ENCODE measurements around the gene IL17RB.

The IL17RB gene, protein sequence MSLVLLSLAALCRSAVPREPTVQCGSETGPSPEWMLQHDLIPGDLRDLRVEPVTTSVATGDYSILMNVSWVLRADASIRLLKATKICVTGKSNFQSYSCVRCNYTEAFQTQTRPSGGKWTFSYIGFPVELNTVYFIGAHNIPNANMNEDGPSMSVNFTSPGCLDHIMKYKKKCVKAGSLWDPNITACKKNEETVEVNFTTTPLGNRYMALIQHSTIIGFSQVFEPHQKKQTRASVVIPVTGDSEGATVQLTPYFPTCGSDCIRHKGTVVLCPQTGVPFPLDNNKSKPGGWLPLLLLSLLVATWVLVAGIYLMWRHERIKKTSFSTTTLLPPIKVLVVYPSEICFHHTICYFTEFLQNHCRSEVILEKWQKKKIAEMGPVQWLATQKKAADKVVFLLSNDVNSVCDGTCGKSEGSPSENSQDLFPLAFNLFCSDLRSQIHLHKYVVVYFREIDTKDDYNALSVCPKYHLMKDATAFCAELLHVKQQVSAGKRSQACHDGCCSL

DNA sequence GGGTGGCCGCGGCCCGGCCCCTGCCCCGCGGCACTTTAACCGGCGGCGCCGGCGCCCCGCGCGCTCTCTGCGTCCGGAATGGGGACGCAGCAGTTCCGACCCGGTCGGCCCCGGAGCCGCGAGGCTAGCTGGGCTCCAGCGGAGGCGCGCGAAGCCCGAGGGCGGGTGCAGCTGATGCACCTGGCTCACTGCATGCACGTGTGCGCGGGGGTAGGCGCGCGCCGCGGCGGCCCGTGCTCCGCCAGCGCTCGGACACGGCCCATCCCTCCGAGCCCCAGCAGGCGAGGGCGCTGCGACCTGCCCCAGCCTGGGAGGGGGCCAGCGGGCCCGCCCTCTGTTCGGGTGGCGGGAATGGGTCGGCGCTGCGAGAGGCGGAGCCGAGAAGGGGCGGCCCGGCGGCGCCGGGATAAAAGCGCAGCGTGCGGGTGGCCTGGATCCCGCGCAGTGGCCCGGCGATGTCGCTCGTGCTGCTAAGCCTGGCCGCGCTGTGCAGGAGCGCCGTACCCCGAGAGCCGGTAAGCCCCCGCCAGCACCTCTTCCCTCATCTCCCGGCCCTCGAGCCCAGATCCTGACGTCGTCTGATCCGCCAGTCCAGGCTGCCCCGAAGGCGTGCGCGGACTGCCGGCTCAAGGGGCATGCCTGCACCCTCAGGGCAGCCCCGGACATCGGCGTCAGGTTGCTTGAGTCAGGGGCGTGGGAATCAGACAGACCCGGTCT, at the start of gene IL17RB, which contains the start of gene CHDH:
TSS of gene IL17RB (plus strand) at position 435 of the 717 bp plus-strand sequence. CDS start at position 456, 21 bp downstream.
TSS of gene CHDH (minus strand) at position 286 of the 717 bp plus-strand sequence. CDS start 22,411 bp downstream, outside the sequence.
- TF ChIP-seq, protein P1, sequence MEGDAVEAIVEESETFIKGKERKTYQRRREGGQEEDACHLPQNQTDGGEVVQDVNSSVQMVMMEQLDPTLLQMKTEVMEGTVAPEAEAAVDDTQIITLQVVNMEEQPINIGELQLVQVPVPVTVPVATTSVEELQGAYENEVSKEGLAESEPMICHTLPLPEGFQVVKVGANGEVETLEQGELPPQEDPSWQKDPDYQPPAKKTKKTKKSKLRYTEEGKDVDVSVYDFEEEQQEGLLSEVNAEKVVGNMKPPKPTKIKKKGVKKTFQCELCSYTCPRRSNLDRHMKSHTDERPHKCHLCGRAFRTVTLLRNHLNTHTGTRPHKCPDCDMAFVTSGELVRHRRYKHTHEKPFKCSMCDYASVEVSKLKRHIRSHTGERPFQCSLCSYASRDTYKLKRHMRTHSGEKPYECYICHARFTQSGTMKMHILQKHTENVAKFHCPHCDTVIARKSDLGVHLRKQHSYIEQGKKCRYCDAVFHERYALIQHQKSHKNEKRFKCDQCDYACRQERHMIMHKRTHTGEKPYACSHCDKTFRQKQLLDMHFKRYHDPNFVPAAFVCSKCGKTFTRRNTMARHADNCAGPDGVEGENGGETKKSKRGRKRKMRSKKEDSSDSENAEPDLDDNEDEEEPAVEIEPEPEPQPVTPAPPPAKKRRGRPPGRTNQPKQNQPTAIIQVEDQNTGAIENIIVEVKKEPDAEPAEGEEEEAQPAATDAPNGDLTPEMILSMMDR (IDR thresholded peaks at IDR 0.05; ENCODE audit: extremely low read depth, missing control alignments) = no peak
- DNase-seq (ENCODE audit: low spot score) = peak; percentile 84

DNA sequence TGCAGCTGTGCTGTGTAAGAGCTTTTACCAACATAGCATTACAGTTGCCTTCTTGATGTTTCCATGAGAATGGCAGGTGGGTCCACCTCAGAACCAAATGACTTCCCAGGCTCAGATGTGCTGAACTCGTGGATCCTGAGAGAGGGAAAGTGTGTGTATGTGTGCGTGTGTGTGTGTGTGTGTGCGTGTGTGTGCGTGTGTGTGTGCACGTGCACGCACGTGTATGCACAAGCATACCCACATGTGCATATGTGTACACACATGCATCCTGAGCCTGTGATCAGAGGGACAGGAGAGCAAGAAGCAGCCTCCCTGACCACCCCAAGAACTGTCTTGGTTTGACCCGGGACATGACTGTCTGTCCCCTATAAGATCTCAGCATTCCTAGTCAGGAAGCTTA, 48.2 kb upstream of the IL17RB start:
- TF ChIP-seq, protein P1 (IDR thresholded peaks at IDR 0.05; ENCODE audit: extremely low read depth, missing control alignments) = no peak
- no peak for DNase-seq (ENCODE audit: low spot score)

DNA sequence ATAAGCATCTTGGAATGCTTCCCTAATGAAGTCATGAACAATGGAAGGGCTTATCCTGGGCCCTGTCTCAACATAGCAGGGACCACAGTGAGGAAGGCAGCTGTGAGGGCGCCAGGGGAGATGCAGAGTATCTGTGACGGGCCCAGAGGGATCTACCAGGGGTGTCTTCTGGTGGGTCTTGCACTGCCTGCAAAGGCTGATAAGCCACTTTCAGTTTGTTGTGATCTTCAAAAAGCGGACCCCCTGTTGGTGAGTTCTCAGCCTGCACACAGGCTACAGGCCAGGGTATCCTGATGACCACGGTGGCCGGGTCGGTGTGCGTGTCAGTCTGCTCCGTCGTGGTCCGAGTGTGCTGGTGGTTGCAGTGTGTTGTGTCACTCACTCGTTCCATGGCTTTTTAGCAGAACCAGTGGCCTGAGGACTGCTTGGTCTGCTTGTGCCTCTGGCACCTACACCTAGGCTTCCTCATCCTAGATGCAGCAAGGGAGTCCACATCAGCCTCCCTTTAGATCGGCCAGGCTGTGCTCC, 47.0 kb upstream of the IL17RB start:
- TF ChIP-seq, protein P1 (IDR thresholded peaks at IDR 0.05; ENCODE audit: extremely low read depth, missing control alignments) = no peak
- no peak for DNase-seq (ENCODE audit: low spot score)

DNA sequence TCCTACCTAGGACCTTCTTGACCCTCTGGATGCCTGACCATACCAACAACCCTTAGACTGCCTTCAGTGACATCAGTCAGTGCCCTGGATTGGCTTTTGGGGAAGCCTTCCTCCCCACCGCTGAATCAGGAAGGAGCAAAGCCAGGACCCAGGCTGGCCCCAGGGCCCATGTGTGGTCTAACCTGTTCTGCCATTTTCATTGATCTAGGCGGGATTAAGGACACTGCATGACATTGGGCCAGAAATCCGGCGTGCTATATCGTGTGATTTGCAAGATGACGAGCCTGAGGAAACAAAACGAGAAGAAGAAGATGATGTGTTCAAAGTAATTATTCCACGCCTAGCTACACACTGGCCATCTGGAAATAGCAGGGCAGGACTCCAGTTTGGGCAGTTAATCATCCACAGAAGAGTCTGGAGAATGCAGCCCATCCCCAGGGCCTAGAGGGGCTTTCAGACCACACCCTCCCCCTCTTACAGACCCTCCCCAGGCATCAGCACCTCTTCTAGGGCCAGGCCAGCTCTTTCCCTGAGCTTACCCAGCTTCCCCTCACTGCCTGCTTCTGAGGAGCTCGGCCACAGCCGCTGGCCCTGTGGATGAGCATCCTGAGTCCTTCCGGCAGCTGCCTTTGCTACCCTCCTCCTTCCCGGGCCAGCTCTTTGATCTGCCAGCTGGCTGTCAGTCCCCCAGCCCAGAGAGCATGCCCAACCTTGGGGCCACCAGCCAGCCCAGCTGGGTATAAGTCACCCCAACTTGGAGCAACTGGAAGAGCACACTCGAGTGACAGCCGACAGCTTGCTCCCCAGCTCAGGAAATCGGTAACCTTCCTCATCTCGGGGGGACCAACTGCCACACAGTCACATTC, 46.1 kb upstream of the IL17RB start:
- no peak for DNase-seq (ENCODE audit: low spot score)
- TF ChIP-seq, protein P1 (IDR thresholded peaks at IDR 0.05; ENCODE audit: extremely low read depth, missing control alignments) = no peak

DNA sequence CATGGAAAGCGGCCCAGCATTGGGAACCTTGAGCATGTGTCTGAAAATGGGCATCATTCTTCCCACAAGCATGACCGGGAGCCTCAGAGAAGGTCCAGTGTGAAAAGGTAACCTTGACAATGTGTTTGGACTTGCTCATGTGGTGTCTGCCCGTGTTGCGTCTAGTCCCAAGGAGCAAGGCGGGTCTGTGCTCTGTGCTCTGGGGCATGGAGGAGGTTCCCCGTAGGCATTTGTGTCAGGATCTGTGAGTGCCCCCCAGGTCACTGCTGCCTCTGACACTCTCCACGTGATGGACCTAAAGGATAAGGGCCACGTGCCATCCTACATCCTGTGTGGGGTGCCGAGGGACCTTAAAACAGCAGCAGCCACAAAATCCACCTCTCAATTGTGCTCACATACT, 45.0 kb upstream of the IL17RB start:
- TF ChIP-seq, protein P1 (IDR thresholded peaks at IDR 0.05; ENCODE audit: extremely low read depth, missing control alignments) = no peak
- DNase-seq (ENCODE audit: low spot score) = no peak

DNA sequence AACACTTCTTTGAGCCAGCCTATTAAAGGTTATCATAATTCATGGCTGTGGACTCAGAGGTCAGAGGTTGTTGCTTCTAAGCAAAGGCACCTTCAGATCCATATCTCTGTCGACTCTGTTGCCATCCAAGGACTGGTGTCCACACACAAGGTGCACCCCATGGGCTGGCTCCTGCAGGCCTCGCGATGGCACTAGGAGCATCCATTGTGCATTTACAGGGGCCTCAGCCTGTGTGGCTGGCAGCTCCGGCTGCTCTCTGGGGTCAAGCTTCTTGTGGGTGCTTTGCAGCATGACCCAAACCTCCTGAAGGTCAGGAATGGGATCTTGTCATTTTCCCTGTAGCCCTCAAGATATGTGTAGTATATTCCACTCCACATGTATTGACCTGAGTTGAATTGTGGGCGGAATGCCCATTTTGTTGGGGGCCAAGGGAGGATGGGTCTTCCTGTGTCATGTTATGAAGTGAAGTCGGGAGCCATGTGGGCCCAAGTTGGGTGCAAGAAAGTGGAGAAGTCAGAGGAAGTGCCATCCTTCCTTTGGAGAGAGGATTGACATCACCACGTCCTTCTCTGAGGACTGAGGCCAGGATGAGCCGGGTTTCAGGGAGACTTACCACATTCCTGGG, 44.0 kb upstream of the IL17RB start:
- DNase-seq (ENCODE audit: low spot score) = no peak
- TF ChIP-seq, protein P1 (IDR thresholded peaks at IDR 0.05; ENCODE audit: extremely low read depth, missing control alignments) = no peak
